SK-N-SH (cell line): Measurements from ENCODE around the gene MRPL36. TPM values are rescaled to one million over a fixed set of nuclear protein-coding genes. Genes with fewer than 3 reads are reported as not detected.

Source experiments
- CTCF ChIA-PET: fragments of 300-600, 350-600 bp; formaldehyde crosslinking; extraction: SDS; loops from one replicate; lab custom pipeline; 2021; lab: Yijun Ruan, JAX
- POLR2A ChIA-PET: fragments of 350-600 bp; sonication (Branson Sonifier 250); formaldehyde crosslinking; extraction: SDS; loops from one replicate; lab custom pipeline; 2020; ENCODE audit warnings: antibody characterized with exemption, inconsistent platforms; lab: Yijun Ruan, JAX
- DNase-seq: peaks from one replicate; pipeline ENCODE4 v3.0.0; 2012
- H2AFZ ChIP-seq: fragments of 200-600 bp; sonication (generic); 2 replicates; pipeline ENCODE4 v1.8.1; 2016; ENCODE audit warnings: antibody characterized with exemption, mild to moderate bottlenecking, low read depth
- H3F3A ChIP-seq: fragments of 200-600 bp; sonication (generic); replicated peaks from 2 replicates; pipeline ENCODE3; 2016; ENCODE audit warnings: antibody characterized with exemption, mild to moderate bottlenecking; ENCODE audit not compliant: insufficient read depth
- H3K27ac ChIP-seq, 2 experiments: fragments of 200-500 bp in 1 of 2; fragments of 200-600 bp in 1 of 2; sonication (Bioruptor generic) in 1 of 2; sonication (generic), shearing (Covaris generic) in 1 of 2; 2 replicates each; pipeline versions ENCODE4 v1.5.1 to v1.6.1; 2014 to 2016; ENCODE audit warnings: low read depth in 2 of 2, inconsistent platforms in 1 of 2, low read length in 1 of 2, mild to moderate bottlenecking in 1 of 2, mixed read lengths in 1 of 2
- H3K27me3 ChIP-seq: fragments of 200-600 bp; sonication (generic), shearing (Covaris generic); 2 replicates; pipeline ENCODE4 v1.6.1; 2016; ENCODE audit warnings: mixed run types; ENCODE audit not compliant: insufficient read depth
- H3K36me3 ChIP-seq, 2 experiments: fragments of 200-500 bp in 1 of 2; fragments of 200-600 bp in 1 of 2; sonication (Bioruptor generic) in 1 of 2; sonication (generic) in 1 of 2; replicated peaks in 1 of 2; 2 replicates each; pipeline versions ENCODE3 to v1.5.1; 2014 to 2016; ENCODE audit warnings: low read length in 1 of 2, mild to moderate bottlenecking in 1 of 2; ENCODE audit not compliant: insufficient read depth in 2 of 2, control insufficient read depth in 1 of 2
- H3K4me1 ChIP-seq, 2 experiments: fragments of 200-500 bp in 1 of 2; fragments of 200-600 bp in 1 of 2; sonication (Bioruptor generic) in 1 of 2; sonication (generic), shearing (Covaris generic) in 1 of 2; 2 replicates each; pipeline versions ENCODE4 v1.5.1 to v1.6.1; 2014 to 2016; ENCODE audit warnings: low read depth in 1 of 2, low read length in 1 of 2, mixed run types in 1 of 2; ENCODE audit not compliant: insufficient read depth in 2 of 2, control insufficient read depth in 1 of 2
- H3K4me2 ChIP-seq: fragments of 200-600 bp; sonication (generic), shearing (Covaris generic); 2 replicates; pipeline ENCODE4 v1.6.1; 2017; ENCODE audit warnings: mixed run types
- H3K4me3 ChIP-seq, 2 experiments: fragments of 200-500 bp in 1 of 2; fragments of 200-600 bp in 1 of 2; sonication (Bioruptor generic) in 1 of 2; sonication (generic), shearing (Covaris generic) in 1 of 2; 2 replicates each; pipeline versions ENCODE4 v1.5.1 to v1.8.1; 2014 to 2016; ENCODE audit warnings: low read depth in 2 of 2, inconsistent platforms in 1 of 2, low read length in 1 of 2, mild to moderate bottlenecking in 1 of 2, mixed read lengths in 1 of 2, moderate library complexity in 1 of 2
- H3K79me2 ChIP-seq: fragments of 200-600 bp; sonication (generic); 2 replicates; pipeline ENCODE4 v1.8.1; 2017; ENCODE audit warnings: mild to moderate bottlenecking; ENCODE audit not compliant: insufficient read depth
- H3K9ac ChIP-seq: fragments of 200-600 bp; sonication (generic); 2 replicates; pipeline ENCODE4 v1.6.1; 2017; ENCODE audit warnings: mixed run types
- H3K9me2 ChIP-seq: fragments of 200-600 bp; sonication (generic); 2 replicates; pipeline ENCODE4 v1.6.1; 2017; ENCODE audit warnings: mixed run types
- H3K9me3 ChIP-seq: fragments of 200-600 bp; sonication (generic); 2 replicates; pipeline ENCODE4 v1.6.1; 2017; ENCODE audit warnings: mixed run types, mild to moderate bottlenecking, moderate library complexity
- H4K20me1 ChIP-seq: fragments of 200-600 bp; sonication (generic); 2 replicates; pipeline ENCODE4 v1.6.1; 2017; ENCODE audit warnings: mild to moderate bottlenecking, mixed run types; ENCODE audit not compliant: insufficient read depth
- ELF1 ChIP-seq: IDR thresholded peaks from 2 replicates; pipeline ENCODE4 v1.4.0; 2012
- EZH2phosphoT487 ChIP-seq: fragments of 200-600 bp; sonication (generic); IDR thresholded peaks from 2 replicates; pipeline ENCODE4 v1.6.1; 2017; ENCODE audit warnings: low read depth, mixed run types, mild to moderate bottlenecking, antibody characterized with exemption, moderate library complexity, borderline replicate concordance
- FOXJ3 ChIP-seq: sonication (generic); formaldehyde crosslinking; IDR thresholded peaks from 2 replicates; pipeline ENCODE4 v1.5.1; 2020; ENCODE audit warnings: mild to moderate bottlenecking, missing genetic modification reagents
- NFIC ChIP-seq: IDR thresholded peaks from 2 replicates; pipeline ENCODE4 v1.4.0; 2012; ENCODE audit warnings: borderline replicate concordance
- RCOR1 ChIP-seq: fragments of 150-350 bp; IDR thresholded peaks from 2 replicates; pipeline ENCODE4 v1.6.1; 2017; ENCODE audit warnings: antibody characterized with exemption, low read length
- RFX5 ChIP-seq: IDR thresholded peaks from 2 replicates; pipeline ENCODE4 v1.6.1; 2012; ENCODE audit warnings: mild to moderate bottlenecking, improper control_type of control experiment, low read length
- SIN3A ChIP-seq: IDR thresholded peaks from 2 replicates; pipeline ENCODE4 v1.6.1; 2012; ENCODE audit warnings: low read depth, mild to moderate bottlenecking, low read length, moderate library complexity, borderline replicate concordance
- SMC3 ChIP-seq: IDR thresholded peaks from 2 replicates; pipeline ENCODE4 v1.6.1; 2012; ENCODE audit warnings: low read depth, low read length, improper control_type of control experiment
- TAF1 ChIP-seq: IDR thresholded peaks from 2 replicates; pipeline ENCODE4 v1.6.1; 2012; ENCODE audit warnings: low read depth, mild to moderate bottlenecking, low read length, moderate library complexity, borderline replicate concordance
- TEAD4 ChIP-seq: IDR thresholded peaks from 2 replicates; pipeline ENCODE4 v1.4.0; 2012; ENCODE audit warnings: mild to moderate bottlenecking, borderline replicate concordance; ENCODE audit not compliant: insufficient read depth
- YY1 ChIP-seq: IDR thresholded peaks from 2 replicates; pipeline ENCODE4 v1.4.0; 2012; ENCODE audit warnings: low read depth, mild to moderate bottlenecking
- WGBS: methylation state at CpG from one replicate; pipeline ENCODE4 v1.1.6; 2017; ENCODE audit warnings: low lambda C conversion rate; 5-methylcytosine and 5-hydroxymethylcytosine counted together
- polyA plus RNA-seq, 3 experiments: library from polyadenylated mRNA; depleted of rRNA; stranded (reverse); fragments of >200 nt; gene quantifications; 2 replicates each; pipeline ENCODE4 v1.2.3, GENCODE V29; 2012
- TF ChIP-seq, protein P1 (sequence below): fragments of 200-600 bp; sonication (generic); IDR thresholded peaks from 2 replicates; pipeline ENCODE4 v1.6.1; 2017; ENCODE audit warnings: antibody characterized with exemption, mild to moderate bottlenecking, moderate library complexity
- TF ChIP-seq, protein P2 (sequence below): fragments of 150-350 bp; IDR thresholded peaks from 2 replicates; pipeline ENCODE4 v1.6.1; 2016; ENCODE audit warnings: mild to moderate bottlenecking, low read depth, low read length
- TF ChIP-seq, protein P3 (sequence below): IDR thresholded peaks from 2 replicates; pipeline ENCODE4 v1.4.0; 2012; ENCODE audit warnings: low read depth, borderline replicate concordance
- TF ChIP-seq, protein P4 (sequence below): IDR thresholded peaks from 2 replicates; pipeline ENCODE4 v1.4.0; 2012; ENCODE audit warnings: low read depth, borderline replicate concordance

MRPL36 gene
- polyA plus RNA-seq, 1 of the 3 experiments (the other 2 are of a cell fraction): 78.4 TPM

DNA sequence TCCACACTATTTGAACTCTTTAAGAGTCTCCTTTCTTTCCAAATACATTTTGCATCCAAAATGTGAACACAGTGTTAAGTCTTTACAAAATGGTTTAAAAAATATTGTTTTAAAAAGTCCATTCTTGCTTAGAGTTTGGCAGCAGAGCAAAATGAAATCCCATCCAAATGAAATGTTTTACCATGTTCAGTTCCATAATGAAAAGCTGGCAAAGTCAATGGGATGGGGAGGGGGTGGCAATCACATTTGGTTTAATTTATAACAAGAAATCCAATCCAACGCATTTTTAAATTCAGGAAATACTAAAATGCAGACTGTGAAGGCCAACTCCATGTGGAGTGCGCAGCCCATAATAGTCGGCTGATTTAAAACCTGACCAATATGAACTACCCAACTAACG is 39.4 kb downstream of the MRPL36 start:
- Histone ChIP-seq H3K4me1 (no peaks in the 10 kb centered on the region), H3K9ac (no peak overlapping the region), H3F3A (no peaks in the 10 kb centered on the region), H3K4me2 (no peak overlapping the region), H2AFZ (no peak overlapping the region)
- WGBS: 34% methylated on average over 4 of the region's 4 CpGs
- no peak for DNase-seq
- TF ChIP-seq RCOR1 (no peak), TAF1 (no peak), YY1 (no peak), ELF1 (no peak)
- TF ChIP-seq, protein P1, sequence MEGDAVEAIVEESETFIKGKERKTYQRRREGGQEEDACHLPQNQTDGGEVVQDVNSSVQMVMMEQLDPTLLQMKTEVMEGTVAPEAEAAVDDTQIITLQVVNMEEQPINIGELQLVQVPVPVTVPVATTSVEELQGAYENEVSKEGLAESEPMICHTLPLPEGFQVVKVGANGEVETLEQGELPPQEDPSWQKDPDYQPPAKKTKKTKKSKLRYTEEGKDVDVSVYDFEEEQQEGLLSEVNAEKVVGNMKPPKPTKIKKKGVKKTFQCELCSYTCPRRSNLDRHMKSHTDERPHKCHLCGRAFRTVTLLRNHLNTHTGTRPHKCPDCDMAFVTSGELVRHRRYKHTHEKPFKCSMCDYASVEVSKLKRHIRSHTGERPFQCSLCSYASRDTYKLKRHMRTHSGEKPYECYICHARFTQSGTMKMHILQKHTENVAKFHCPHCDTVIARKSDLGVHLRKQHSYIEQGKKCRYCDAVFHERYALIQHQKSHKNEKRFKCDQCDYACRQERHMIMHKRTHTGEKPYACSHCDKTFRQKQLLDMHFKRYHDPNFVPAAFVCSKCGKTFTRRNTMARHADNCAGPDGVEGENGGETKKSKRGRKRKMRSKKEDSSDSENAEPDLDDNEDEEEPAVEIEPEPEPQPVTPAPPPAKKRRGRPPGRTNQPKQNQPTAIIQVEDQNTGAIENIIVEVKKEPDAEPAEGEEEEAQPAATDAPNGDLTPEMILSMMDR: no peak
- TF ChIP-seq, protein P2, sequence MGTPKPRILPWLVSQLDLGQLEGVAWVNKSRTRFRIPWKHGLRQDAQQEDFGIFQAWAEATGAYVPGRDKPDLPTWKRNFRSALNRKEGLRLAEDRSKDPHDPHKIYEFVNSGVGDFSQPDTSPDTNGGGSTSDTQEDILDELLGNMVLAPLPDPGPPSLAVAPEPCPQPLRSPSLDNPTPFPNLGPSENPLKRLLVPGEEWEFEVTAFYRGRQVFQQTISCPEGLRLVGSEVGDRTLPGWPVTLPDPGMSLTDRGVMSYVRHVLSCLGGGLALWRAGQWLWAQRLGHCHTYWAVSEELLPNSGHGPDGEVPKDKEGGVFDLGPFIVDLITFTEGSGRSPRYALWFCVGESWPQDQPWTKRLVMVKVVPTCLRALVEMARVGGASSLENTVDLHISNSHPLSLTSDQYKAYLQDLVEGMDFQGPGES: no peak
- TF ChIP-seq, all 33 proteins: peak for 0
- Histone ChIP-seq H3K27me3 (peaks cover 78% of the 10 kb centered on the region), H3K79me2 (no peaks in the 10 kb centered on the region), H3K36me3 (no peaks in the 10 kb centered on the region), H3K4me3 (no peak overlapping the region), H3K9me2 (no peaks in the 10 kb centered on the region), H3K9me3 (no peaks in the 10 kb centered on the region), H3K27ac (no peak overlapping the region), H4K20me1 (no peaks in the 10 kb centered on the region)
- POLR2A ChIA-PET: no interaction called here
- CTCF ChIA-PET: no interaction called here

DNA sequence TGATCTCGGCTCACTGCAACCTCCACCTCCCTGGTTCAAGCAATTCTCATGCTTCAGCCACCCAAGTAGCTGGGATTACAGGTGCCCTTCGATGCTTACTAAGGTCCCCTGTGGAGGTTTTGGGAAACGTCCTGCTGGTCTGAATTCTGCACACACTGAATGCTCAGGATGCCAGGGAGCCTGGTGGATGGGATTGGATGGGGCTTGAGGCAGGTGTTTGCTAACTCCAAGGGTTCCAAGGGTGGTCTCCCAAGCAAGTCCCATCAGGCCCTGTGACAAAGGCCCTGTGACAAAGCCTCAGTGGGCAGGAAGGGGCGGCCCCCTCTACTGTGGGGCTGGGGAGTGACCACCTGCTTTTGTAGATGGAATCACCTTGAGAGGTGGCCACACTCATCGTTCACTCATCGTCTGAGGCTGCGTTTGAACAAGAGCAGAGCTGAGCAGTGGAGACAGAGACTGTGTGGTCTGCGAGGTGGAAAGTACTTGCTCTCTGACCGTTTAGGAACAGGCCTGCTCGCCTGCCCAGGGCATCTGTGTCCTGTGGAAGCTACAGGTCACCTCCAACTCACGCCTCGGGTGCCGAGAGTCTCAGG is 40.2 kb downstream of the MRPL36 start:
- no peaks in the 10 kb centered on the region for H3K36me3 ChIP-seq
- DNase-seq: no peak
- H3K4me3 ChIP-seq: no peak overlapping the region
- CTCF ChIA-PET: interaction anchor here (1.1 kb wide), 1 partner anchor 23 kb away, joined by 3 read pairs; no protein-coding TSS in a partner anchor
- POLR2A ChIA-PET: no interaction called here
- no peak overlapping the region for H3K27ac ChIP-seq
- H3K9me2 ChIP-seq: no peaks in the 10 kb centered on the region
- no peak overlapping the region for H2AFZ ChIP-seq
- WGBS: 1% methylated on average over 8 of the region's 13 CpGs
- no peaks in the 10 kb centered on the region for H3K9me3 ChIP-seq
- H4K20me1 ChIP-seq: no peaks in the 10 kb centered on the region
- no peak overlapping the region for H3K9ac ChIP-seq
- no peaks in the 10 kb centered on the region for H3K79me2 ChIP-seq
- H3K27me3 ChIP-seq: peaks cover 78% of the 10 kb centered on the region
- H3F3A ChIP-seq: no peaks in the 10 kb centered on the region
- H3K4me2 ChIP-seq: no peak overlapping the region
- no peaks in the 10 kb centered on the region for H3K4me1 ChIP-seq
- TF ChIP-seq FOXJ3 (CRISPR knock-in tag) (no peak), SIN3A (no peak), EZH2phosphoT487 (no peak), NFIC (no peak), TEAD4 (no peak), SMC3 (no peak), RFX5 (no peak)
- TF ChIP-seq, protein P3, sequence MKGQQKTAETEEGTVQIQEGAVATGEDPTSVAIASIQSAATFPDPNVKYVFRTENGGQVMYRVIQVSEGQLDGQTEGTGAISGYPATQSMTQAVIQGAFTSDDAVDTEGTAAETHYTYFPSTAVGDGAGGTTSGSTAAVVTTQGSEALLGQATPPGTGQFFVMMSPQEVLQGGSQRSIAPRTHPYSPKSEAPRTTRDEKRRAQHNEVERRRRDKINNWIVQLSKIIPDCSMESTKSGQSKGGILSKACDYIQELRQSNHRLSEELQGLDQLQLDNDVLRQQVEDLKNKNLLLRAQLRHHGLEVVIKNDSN: no peak
- TF ChIP-seq, protein P4, sequence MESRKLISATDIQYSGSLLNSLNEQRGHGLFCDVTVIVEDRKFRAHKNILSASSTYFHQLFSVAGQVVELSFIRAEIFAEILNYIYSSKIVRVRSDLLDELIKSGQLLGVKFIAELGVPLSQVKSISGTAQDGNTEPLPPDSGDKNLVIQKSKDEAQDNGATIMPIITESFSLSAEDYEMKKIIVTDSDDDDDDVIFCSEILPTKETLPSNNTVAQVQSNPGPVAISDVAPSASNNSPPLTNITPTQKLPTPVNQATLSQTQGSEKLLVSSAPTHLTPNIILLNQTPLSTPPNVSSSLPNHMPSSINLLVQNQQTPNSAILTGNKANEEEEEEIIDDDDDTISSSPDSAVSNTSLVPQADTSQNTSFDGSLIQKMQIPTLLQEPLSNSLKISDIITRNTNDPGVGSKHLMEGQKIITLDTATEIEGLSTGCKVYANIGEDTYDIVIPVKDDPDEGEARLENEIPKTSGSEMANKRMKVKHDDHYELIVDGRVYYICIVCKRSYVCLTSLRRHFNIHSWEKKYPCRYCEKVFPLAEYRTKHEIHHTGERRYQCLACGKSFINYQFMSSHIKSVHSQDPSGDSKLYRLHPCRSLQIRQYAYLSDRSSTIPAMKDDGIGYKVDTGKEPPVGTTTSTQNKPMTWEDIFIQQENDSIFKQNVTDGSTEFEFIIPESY: no peak
